Measurements from ENCODE around the gene CLDN4. TPM values are rescaled to one million over a fixed set of nuclear protein-coding genes. Genes with fewer than 3 reads are reported as not detected.

The CLDN4 gene
- total and polyA plus RNA-seq, 4 donors, result 0.37 to 2.0 (median 1.3) TPM

DNA sequence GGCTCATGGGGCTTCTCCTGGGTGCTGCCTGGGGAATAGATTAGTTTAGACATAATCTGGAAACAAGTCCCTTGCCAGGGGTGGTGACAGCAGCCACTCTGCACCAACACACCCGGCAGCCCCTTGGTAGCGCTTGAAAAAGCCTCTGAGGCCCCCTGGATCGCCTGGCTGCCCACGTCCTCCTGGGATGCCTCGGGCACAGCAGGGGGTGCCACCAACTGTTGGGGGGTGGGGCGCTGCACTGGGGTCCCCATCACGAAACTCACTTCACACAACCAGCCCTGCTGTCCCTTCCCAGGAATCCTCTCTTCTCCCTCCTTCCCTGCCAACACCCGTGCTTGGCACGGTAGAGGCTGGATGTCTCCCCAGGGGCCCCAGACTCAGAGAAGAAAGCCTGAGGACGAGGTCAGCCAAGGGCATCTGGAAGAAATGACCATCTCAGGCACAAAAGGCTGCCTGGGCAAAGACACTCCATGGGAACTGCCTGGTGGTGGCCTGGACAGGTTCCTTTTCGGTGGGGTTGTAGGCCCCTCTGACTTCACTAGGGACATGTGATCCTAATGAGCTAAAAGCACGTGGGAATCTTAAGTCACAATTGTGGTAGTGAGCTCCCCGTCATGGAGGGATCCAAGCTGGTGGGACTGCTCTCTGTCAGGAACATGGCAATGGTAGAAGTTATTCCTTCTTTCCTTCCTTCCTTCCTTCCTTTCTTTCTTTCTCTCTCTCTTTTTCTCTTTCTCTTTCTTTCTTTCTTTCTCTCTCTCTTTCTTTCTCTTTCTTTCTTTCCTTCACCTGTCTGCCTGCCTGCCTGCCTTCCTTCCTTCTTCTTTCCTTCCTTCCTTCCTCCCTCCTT lies 41.5 kb downstream of the CLDN4 start:
- no peak for DNase-seq (ENCODE audit: low spot score)
- no peaks in the 10 kb centered on the region for H3K27me3 ChIP-seq (ENCODE audit: control insufficient read depth in 4 of 4, insufficient read depth in 4 of 4, low read length in 3 of 4)
- WGBS, result 91% methylated on average over 13 of the region's 13 CpGs
- H3K36me3 ChIP-seq (ENCODE audit: control insufficient read depth in 4 of 4, insufficient read depth in 3 of 4, low read depth in 1 of 4, low read length in 3 of 4), result no peaks in the 10 kb centered on the region
- H3K27ac ChIP-seq (ENCODE audit: low read depth in 1 of 2, low read length in 2 of 2), result no peak overlapping the region
- no peaks in the 10 kb centered on the region for H3K9me3 ChIP-seq (ENCODE audit: control insufficient read depth in 4 of 4, low read length in 3 of 4)
- peaks cover 16 to 27% (median 22%) of the 10 kb centered on the region in 4 donors for H3K4me1 ChIP-seq (ENCODE audit: control insufficient read depth in 4 of 4, insufficient read depth in 4 of 4, low read length in 3 of 4)
- no peak overlapping the region for H3K4me3 ChIP-seq (ENCODE audit: low read depth in 1 of 3, low read length in 3 of 3)
- H3K9ac ChIP-seq (ENCODE audit: low read depth in 1 of 2, low read length in 2 of 2), result no peak overlapping the region
- TF ChIP-seq, protein P1, sequence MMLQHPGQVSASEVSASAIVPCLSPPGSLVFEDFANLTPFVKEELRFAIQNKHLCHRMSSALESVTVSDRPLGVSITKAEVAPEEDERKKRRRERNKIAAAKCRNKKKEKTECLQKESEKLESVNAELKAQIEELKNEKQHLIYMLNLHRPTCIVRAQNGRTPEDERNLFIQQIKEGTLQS (IDR thresholded peaks at IDR 0.05), result no peak
- no peak for TF ChIP-seq YY1 (IDR thresholded peaks at IDR 0.05)
- no peak for TF ChIP-seq FOXA1 (IDR thresholded peaks at IDR 0.05)
- TF ChIP-seq EGR1 (IDR thresholded peaks at IDR 0.05; ENCODE audit: low read depth in 2 of 2), result no peak
- no peak for TF ChIP-seq MAX (IDR thresholded peaks at IDR 0.05)
- no peak for TF ChIP-seq GABPA (IDR thresholded peaks at IDR 0.05 in 1 of 2, conservative IDR thresholded peaks at IDR 0.05 in 1 of 2)
- TF ChIP-seq NR2F2 (IDR thresholded peaks at IDR 0.05), result no peak
- no peak for TF ChIP-seq HNF4G (IDR thresholded peaks at IDR 0.05)
- no peak for TF ChIP-seq TAF1 (conservative IDR thresholded peaks at IDR 0.05)
- TF ChIP-seq FOXA2 (IDR thresholded peaks at IDR 0.05), result no peak
- TF ChIP-seq SP1 (IDR thresholded peaks at IDR 0.05), result no peak
- no peak for TF ChIP-seq HNF4A (conservative IDR thresholded peaks at IDR 0.05)
- TF ChIP-seq ZBTB33 (IDR thresholded peaks at IDR 0.05), result no peak
- TF ChIP-seq JUND (IDR thresholded peaks at IDR 0.05), result no peak
- no peak for TF ChIP-seq RAD21 (IDR thresholded peaks at IDR 0.05)
- TF ChIP-seq REST (IDR thresholded peaks at IDR 0.05), result no peak
- TF ChIP-seq, protein P2, sequence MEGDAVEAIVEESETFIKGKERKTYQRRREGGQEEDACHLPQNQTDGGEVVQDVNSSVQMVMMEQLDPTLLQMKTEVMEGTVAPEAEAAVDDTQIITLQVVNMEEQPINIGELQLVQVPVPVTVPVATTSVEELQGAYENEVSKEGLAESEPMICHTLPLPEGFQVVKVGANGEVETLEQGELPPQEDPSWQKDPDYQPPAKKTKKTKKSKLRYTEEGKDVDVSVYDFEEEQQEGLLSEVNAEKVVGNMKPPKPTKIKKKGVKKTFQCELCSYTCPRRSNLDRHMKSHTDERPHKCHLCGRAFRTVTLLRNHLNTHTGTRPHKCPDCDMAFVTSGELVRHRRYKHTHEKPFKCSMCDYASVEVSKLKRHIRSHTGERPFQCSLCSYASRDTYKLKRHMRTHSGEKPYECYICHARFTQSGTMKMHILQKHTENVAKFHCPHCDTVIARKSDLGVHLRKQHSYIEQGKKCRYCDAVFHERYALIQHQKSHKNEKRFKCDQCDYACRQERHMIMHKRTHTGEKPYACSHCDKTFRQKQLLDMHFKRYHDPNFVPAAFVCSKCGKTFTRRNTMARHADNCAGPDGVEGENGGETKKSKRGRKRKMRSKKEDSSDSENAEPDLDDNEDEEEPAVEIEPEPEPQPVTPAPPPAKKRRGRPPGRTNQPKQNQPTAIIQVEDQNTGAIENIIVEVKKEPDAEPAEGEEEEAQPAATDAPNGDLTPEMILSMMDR (IDR thresholded peaks at IDR 0.05; ENCODE audit: low read depth, low read length, missing input control), result no peak
- no peak for TF ChIP-seq RXRA (IDR thresholded peaks at IDR 0.05)

Measured in liver (tissue), 9 donors.